Stimulated activated CD4-positive, alpha-beta T cell treated with anti-CD3 and anti-CD28 coated beads, Interleukin-1b, Interleukin-23, amount 100 ng/mL, for 4 hours (primary cell): ENCODE results near the gene DOCK3.
"Not testable (repeated sequence)": the region's sequence is repeated elsewhere in the genome, so short reads cannot be mapped to it uniquely, and the experiment has no call there.

Experiments used
- DNase-seq, 2 donors: peaks; one replicate each; pipeline ENCODE4 v3.0.0-alpha.2; 2020; ENCODE audit warnings: low read depth in 2 of 2

The DOCK3 gene

DNA sequence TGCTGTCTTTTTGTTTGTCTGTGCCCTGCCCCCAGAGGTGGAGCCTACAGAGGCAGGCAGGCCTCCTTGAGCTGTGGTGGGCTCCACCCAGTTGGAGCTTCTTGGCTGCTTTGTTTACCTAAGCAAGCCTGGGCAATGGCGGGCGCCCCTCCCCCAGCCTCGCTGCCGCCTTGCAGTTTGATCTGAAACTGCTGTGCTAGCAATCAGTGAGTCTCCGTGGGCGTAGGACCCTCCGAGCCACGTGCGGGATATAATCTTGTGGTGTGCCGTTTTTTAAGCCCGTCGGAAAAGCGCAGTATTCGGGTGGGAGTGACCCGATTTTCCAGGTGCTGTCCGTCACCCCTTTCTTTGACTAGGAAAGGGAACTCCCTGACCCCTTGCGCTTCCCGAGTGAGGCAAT, 303.9 kb downstream of the DOCK3 start:
- not testable (repeated sequence) for DNase-seq

DNA sequence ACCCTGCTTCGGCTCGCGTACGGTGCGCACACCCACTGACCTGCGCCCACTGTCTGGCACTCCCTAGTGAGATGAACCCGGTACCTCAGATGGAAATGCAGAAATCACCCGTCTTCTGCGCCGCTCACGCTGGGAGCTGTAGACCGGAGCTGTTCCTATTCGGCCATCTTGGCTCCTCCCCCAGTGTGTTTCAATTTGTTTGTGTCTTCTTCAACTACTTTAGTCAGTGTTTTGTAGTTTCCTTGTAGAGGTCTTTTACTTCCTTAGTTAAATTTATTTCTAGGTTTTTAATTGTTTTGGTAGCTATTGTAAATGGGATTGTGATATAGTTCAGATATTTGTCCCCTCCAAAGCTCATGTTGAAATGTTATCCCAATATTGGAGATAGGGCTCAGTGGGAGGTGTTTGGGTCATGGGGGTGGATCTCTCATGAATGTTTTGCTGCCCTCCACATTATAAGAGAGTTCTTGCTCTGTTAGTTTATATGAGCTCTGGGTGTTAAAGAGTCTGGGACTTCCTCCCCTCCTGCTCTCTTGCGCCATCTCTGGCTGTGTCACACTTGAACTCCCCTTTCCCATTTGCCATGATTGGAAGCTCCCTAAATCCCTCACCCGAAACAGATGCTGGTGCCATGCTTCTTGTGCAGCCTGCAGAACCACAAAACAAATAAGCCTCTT, 304.4 kb downstream of the DOCK3 start:
- DNase-seq: no peak

DNA sequence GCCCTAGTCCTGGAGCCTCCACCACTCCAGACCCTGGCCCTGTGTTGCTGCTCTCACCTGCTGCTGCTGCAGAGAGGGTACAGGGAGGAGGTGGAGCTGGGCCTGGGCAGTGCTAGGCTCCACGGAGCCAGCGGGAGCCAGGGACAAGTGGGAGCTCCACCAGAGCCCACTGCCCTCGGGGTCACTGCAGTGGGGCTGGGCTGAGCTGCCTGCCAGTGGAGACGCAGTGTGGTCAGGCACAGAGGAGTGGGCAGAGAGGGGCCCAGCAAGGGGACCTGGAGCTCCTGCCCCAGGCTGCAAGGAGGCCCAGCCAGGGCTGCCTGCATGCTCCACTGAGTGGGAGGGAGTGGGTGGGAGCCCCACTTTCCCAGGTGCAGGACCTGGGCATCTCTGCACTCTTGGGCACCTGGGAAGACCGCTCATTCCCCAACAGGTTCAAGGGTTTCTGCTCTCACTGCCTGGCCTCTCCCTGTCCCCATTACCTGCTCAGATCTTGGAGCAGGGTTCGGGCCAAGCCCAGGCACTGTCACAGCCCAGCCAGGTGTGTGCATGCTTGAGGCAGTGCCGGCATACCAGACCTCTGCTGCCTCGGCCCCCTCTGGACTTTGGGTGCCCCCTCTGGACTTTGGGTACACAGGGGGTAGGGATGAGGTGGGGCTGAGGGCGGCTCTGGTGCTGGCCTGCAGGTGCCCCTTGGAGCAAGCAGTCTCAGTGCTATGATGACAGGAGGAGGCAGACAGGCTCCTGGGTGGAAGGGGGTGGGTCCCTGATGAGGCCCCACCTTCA, 308.0 kb downstream of the DOCK3 start:
- no peak for DNase-seq

GRCh38 chr3:50983887-50984286, 309.2 kb downstream of the DOCK3 start:
- no peak for DNase-seq

DNA sequence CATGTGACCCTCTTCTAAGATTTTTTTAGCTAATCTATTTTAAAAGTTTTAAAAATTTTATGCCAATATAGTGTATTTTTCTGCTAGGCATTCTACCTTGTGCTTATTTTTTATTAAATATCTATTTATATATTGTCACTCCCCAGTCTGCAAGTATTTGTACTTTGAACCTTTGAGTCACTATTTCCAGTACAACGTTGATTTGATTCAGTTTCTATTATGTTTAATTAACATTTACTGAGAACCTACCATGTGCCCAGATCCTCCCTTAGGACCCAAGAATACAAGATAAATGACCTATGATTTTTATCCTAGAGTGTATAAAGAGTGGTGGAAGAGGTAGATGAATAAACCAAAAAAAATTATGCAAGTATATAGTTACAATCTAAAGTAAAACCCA, 311.2 kb downstream of the DOCK3 start:
- DNase-seq: no peak

DNA sequence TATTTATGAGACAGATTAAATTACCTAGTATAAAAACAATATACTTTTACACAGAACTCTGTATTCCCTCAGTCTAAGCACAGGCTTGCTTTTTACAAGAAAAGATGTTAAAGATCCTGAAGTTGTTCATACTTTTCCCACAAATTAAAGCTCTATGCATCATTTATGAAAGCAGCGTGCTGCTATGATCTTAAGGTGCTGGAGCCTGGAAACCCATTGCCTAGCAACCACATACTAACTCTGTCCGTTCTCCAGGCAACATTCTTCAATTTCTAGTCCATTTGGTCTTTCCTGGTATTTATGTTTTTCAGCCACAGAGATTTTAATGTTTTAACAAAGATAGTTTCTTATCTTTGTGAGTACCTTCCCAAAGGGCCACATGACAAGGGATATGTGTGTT, 312.0 kb downstream of the DOCK3 start:
- no peak for DNase-seq

DNA sequence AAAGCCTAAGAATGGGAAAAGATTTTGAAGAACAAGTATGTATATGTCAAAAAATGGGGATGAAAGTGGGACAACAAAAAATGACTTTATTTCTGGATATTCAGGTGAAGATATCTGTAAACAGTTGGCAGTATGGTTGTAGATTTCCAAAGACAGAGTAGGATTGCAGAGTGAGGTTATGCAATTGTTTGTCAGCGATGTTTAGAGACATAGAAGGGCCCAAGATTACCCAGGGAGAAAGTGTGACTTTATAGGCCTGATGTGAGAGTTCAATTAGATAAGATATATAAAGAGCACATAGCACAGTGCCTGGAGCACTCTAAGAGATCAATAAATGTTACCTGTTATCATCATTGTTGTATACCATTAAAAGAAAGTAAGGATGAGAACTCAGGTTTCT, 319.8 kb downstream of the DOCK3 start:
- no peak for DNase-seq

GRCh38 chr3:50995085-50995824, 320.5 kb downstream of the DOCK3 start:
- DNase-seq: no peak

DNA sequence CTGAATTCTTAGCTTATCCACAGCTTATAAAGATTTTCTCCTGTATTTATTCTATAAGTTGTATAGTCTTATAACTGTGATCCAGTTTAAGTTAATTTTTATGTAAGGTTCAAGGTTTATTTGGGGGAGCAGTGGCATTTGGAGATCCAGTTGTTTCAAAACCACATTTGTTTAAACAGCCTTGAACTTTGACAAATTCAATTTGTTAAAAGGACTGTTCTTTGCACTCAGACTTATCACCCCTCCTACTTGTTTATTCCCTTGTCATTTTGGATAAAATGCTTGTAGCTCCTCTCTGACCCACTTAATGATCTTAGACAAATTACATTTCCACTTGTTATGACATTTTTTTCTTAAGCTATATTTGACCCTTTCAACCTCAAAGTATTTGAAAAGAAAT, 327.8 kb downstream of the DOCK3 start:
- DNase-seq: no peak

DNA sequence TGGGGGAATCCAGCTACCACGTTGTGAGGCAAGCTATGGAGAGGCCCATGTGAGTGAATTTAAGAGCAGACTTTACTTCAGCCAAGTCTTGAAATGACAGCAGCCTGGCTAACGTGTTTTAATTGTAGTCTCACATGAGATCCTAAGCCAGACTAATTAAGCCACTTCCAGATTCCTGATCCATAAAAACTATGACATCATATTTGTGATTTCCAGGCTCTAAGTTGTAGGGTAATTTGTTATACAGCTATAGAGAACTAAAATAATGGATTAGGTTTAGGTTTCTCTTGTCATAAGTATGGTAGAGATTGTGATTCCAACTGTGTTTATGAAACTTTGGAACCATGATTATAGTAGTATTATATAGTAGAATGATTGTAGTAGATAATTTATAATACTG, 329.5 kb downstream of the DOCK3 start:
- no peak for DNase-seq

DNA sequence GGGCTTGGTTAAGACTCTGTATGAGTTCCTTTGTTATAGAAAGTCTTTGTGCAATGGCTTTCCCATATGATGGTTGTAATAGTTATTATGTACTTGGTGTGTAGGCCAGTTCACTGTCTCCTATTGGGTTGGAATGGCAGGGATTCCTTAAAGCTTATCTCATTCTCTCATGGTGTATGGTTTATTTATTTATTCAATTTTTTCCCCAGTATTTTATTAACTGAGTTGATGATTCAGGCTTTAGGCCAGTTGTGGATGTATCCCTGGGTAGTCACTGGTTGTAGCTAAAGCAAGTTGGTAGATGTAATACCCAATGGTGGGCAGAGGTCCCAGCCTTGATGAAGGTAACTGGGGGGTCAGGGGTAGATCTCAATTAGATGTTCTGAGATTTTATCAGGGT, 349.4 kb downstream of the DOCK3 start:
- no peak for DNase-seq

DNA sequence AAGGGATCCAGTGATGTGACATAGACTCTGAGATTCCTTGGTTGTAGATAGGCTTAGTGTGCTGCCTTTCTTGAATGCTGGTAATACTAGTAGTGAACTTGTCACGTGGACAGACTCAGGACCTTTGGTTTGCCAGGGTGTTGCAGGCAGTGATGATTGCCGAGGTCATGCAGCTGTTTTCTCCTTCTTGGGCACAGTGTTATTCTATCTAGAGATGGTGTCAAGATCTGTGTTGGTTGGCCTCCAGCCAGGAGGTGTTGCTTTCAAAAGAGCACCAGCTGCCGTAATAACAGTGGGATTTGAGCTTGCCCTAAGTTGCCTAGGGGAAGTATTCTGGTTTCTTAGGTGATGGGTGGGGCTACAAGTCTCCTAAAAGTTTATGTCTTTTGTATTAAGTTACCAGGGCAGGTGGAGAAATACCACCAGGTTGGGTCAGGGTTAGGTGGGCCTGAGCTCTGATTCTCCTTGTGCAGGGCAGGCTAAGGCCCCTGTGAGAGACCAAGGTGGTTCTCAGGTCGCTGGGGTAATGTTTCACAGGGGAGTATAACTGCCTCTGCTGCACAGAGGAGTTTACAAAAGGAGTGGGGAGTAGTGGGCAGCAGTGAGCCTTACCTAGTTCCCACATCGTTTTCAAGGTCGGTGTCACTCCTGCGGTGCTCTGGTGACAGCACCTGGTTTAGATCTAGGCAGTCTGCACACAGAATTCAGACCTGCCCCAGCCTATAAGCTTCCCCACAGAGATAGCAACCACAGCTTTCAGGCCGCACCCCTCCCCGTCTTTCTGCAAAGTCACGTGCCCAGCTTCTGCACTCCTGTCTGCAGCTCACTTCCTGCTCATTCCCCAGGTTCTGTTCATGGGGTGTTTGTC, 350.3 kb downstream of the DOCK3 start:
- peak; percentile 24 to 53 for DNase-seq

- DNase-seq: no peak
Observed at GRCh38 chr3:51031666-51032065, 356.9 kb downstream of the DOCK3 start.

DNA sequence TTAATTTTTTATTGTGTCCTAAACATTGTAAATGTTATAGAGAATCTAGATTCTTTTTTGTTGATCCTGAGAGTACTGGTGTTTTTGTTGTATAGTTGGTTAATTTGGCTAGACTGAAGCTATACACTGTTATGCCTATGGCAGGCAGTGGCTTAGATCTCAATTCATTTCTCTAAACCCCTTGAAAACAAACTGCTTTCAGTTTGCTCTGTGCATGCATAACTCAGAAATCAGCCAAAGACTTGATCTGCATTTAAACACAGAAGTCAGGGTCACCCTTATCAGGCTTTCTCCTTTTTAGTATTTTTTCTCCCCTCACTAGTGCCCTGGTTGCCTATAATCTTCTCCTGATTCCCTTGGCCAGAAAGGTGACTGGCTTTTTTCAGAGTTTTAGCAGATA, 360.9 kb downstream of the DOCK3 start:
- no peak for DNase-seq

DNA sequence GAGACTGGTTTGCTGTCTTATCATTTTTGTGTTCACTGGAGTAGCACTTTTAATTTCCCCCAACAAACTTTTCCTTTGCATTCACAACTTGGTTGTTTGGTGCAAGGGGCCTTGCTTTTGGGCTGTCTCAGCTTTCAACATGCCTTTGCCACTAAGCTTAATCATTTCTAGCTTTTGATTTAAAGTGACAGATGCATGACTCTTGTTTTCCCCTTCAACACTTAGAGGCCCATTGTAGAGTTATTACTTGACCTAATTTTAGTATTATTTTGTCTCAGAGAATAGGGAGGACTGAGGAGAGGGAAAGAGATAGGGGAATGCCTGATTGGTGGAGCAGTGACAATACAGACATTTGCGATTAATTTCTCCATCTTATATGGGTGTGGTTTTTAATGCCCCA, 370.3 kb downstream of the DOCK3 start:
- DNase-seq: no peak

DNA sequence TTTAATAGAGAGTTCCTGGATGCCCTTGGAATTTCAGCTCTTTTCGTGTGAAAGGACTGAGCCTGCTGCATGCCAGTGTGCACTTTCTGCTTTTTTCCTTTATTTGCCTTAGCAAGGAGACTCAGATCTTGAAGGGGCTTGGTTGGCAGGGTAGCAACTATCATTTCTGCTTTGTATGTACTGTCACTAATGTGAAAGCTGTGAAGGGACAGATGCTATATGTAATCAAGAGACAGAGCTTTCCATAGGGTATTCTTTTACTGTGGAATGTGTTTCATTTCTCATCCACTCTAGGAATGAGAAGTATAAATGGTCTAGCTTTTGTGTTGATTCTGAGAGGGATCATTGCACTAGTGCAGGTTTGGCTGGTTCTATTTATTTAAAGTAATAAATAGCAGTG, 377.8 kb downstream of the DOCK3 start:
- no peak for DNase-seq

DNA sequence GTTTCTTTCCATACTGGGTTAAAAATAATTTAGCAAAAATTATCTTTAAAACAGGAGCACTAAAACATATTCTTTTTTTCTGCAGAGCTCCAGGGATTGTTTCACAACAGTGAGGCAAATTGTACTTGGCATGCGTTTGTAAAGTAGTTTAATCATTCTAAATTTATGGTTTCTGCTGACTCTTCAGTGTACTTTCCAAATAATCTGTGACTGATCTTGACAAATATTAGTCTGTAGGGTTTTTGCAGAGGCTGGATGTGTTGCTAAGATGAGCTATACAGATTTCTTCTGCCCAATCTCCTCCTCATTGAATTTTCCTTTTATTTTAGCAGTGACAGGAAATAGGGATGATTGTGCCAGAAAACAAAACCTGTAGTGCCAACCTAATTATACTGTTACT, 382.4 kb downstream of the DOCK3 start:
- no peak for DNase-seq

- no peak for DNase-seq
Observed at GRCh38 chr3:51063053-51063452, 388.3 kb downstream of the DOCK3 start.

GRCh38 chr3:51075221-51075775, 400.6 kb downstream of the DOCK3 start:
- no peak for DNase-seq

DNA sequence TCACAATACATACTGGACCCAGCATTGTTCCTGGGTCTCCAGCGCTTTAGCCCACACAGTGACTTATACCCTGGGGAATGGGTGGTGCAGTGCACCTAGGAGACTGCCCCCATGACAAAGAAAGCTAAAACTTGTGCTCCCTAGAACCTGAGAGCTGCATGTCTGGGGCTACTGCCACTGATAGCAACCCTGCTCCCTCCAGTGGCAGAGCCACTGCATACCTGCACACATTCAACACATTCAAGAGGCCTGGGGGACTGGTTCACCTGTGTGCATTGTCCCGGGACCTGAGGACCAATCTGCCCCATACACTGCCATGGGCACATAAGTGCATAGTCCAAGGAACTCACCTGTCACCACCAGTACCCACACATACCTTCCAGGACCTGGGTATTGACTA, 407.6 kb downstream of the DOCK3 start:
- no peak for DNase-seq

- no peak for DNase-seq
Observed at GRCh38 chr3:51083490-51083889, 408.8 kb downstream of the DOCK3 start.

GRCh38 chr3:51092141-51092540, 417.4 kb downstream of the DOCK3 start:
- not testable (repeated sequence) for DNase-seq
